ENCODE results near the gene ADARB2. TPM values are rescaled to one million over a fixed set of nuclear protein-coding genes. Genes with fewer than 3 reads are reported as not detected.

Gene ADARB2
- total RNA-seq, 2 donors from 2014 or later: 0.27 TPM; not detected in 1

GRCh38 chr10:1499359-1499957, 237.9 kb downstream of the ADARB2 start:
- ATAC-seq: no peak
- intact Hi-C loops (cut with DNase I): no loop called here

GRCh38 chr10:1498746-1499358, 238.5 kb downstream of the ADARB2 start:
- ATAC-seq (no peak), DNase-seq (no peak)
- intact Hi-C loops (cut with DNase I): no loop called here

More at GRCh38 chr10:1499359-1499957, 237.9 kb downstream of the ADARB2 start:
- no peak for DNase-seq

GRCh38 chr10:1495915-1496517, 241.3 kb downstream of the ADARB2 start:
- intact Hi-C loops (cut with DNase I): no loop called here
- DNase-seq (no peak), ATAC-seq (no peak)

- no peak for ATAC-seq
- intact Hi-C loops (cut with DNase I): no loop called here
- no peak for DNase-seq
Observed at GRCh38 chr10:1492641-1493040, 244.7 kb downstream of the ADARB2 start.

GRCh38 chr10:1491901-1492300, 245.4 kb downstream of the ADARB2 start:
- intact Hi-C loops (cut with DNase I): no loop called here
- no peak for DNase-seq
- no peak for ATAC-seq

GRCh38 chr10:1489801-1490200, 247.5 kb downstream of the ADARB2 start:
- intact Hi-C loops (cut with DNase I): no loop called here
- no peak for DNase-seq
- ATAC-seq: no peak

GRCh38 chr10:1488970-1489548, 248.3 kb downstream of the ADARB2 start:
- no peak for ATAC-seq
- no peak for DNase-seq
- intact Hi-C loops (cut with DNase I): no loop called here

GRCh38 chr10:1486841-1487687, 250.3 kb downstream of the ADARB2 start:
- intact Hi-C loops (cut with DNase I): no loop called here
- ATAC-seq (no peak), DNase-seq (no peak)

- no peak for ATAC-seq
- intact Hi-C loops (cut with DNase I): no loop called here
- no peak for DNase-seq
Observed at GRCh38 chr10:1485357-1485756, 252.0 kb downstream of the ADARB2 start.

GRCh38 chr10:1483826-1484225, 253.5 kb downstream of the ADARB2 start:
- intact Hi-C loops (cut with DNase I): no loop called here
- ATAC-seq (no peak), DNase-seq (no peak)

- no peak for ATAC-seq
Observed at GRCh38 chr10:1483246-1483645, 254.1 kb downstream of the ADARB2 start.

GRCh38 chr10:1477578-1477977, 259.7 kb downstream of the ADARB2 start:
- intact Hi-C loops (cut with DNase I): no loop called here
- no peak for DNase-seq
- ATAC-seq: no peak

More at GRCh38 chr10:1483246-1483645, 254.1 kb downstream of the ADARB2 start:
- no peak for DNase-seq
- intact Hi-C loops (cut with DNase I): no loop called here

- intact Hi-C loops (cut with DNase I): no loop called here
- DNase-seq: no peak
- ATAC-seq: no peak
Observed at GRCh38 chr10:1476455-1476803, 260.9 kb downstream of the ADARB2 start.

GRCh38 chr10:1475771-1476454, 261.4 kb downstream of the ADARB2 start:
- intact Hi-C loops (cut with DNase I): no loop called here
- DNase-seq: no peak
- no peak for ATAC-seq

GRCh38 chr10:1475098-1475591, 262.2 kb downstream of the ADARB2 start:
- DNase-seq: no peak
- intact Hi-C loops (cut with DNase I): no loop called here
- no peak for ATAC-seq

GRCh38 chr10:1474376-1475097, 262.8 kb downstream of the ADARB2 start:
- DNase-seq (no peak), ATAC-seq (no peak)
- intact Hi-C loops (cut with DNase I): no loop called here

GRCh38 chr10:1473874-1474273, 263.5 kb downstream of the ADARB2 start:
- no peak for ATAC-seq
- no peak for DNase-seq
- intact Hi-C loops (cut with DNase I): no loop called here

GRCh38 chr10:1472178-1472958, 265.0 kb downstream of the ADARB2 start:
- intact Hi-C loops (cut with DNase I): no loop called here
- DNase-seq: no peak
- no peak for ATAC-seq

Data from left cardiac atrium (tissue), 4 donors.